ENCODE data around the gene LRRC38.

GRCh38 chr1:13487143-13487868 lies 26.5 kb downstream of the LRRC38 start:
- TF ChIP-seq CTCF (IDR thresholded peaks at IDR 0.05; ENCODE audit: insufficient read depth, low read length, poor library complexity, severe bottlenecking) (no peak), EZH2phosphoT487 (conservative IDR thresholded peaks at IDR 0.05; ENCODE audit: low read length) (no peak)

All from SU-DHL-6 (cell line).